ENCODE results near the gene CCL23. TPM values are rescaled to one million over a fixed set of nuclear protein-coding genes. Genes with fewer than 3 reads are reported as not detected.

The CCL23 gene
- total RNA-seq, 3 donors from 2014 or later (not counting 1 experiment from before 2014, with no cell fraction given), result 0.68 to 0.80 TPM; not detected in 1

- Histone ChIP-seq H3K9me3 (ENCODE audit: control insufficient read depth, insufficient read depth, low read length) (no peaks in the 10 kb centered on the region), H3K36me3 (ENCODE audit: control insufficient read depth, insufficient read depth, low read length) (no peaks in the 10 kb centered on the region), H3K27me3 (ENCODE audit: control insufficient read depth, insufficient read depth, low read length) (no peaks in the 10 kb centered on the region), H3K27ac (ENCODE audit: low read length) (no peak overlapping the region), H3K4me3 (ENCODE audit: low read length) (no peak overlapping the region), H3K4me1 (ENCODE audit: control insufficient read depth, insufficient read depth, low read length) (peaks cover 15% of the 10 kb centered on the region)
- DNase-seq (no peak), ATAC-seq (no peak)
- Mint-ChIP-seq H3K9me3 (no peaks in the 10 kb centered on the region), H3K27me3 (ENCODE audit: low read depth in 2 of 2) (no peaks in the 10 kb centered on the region), H3K36me3 (no peaks in the 10 kb centered on the region), H3K4me3 (no peak overlapping the region), H3K4me1 (peaks cover 32 to 55% of the 10 kb centered on the region in 2 donors), H3K27ac (peak overlapping the region; percentile 15 to 51)
- WGBS (ENCODE audit: insufficient coverage), result 89% methylated on average over 2 of the region's 3 CpGs
- TF ChIP-seq CTCF (IDR thresholded peaks at IDR 0.05), result no peak
- intact Hi-C loops (cut with micrococcal nuclease), result no loop called here
These were observed 39.4 kb downstream of the CCL23 start for GRCh38 chr17:35978346-35978745.

GRCh38 chr17:35977509-35977908 is 40.3 kb downstream of the CCL23 start:
- WGBS (ENCODE audit: insufficient coverage), result 89% methylated on average over 7 of the region's 7 CpGs
- H3K4me1 ChIP-seq (ENCODE audit: control insufficient read depth, insufficient read depth, low read length), result peaks cover 13% of the 10 kb centered on the region
- H3K4me3 ChIP-seq (ENCODE audit: low read length), result no peak overlapping the region
- no peaks in the 10 kb centered on the region for H3K9me3 ChIP-seq (ENCODE audit: control insufficient read depth, insufficient read depth, low read length)
- H3K36me3 Mint-ChIP-seq, result no peaks in the 10 kb centered on the region
- no peaks in the 10 kb centered on the region for H3K27me3 Mint-ChIP-seq (ENCODE audit: low read depth in 2 of 2)
- no peaks in the 10 kb centered on the region for H3K36me3 ChIP-seq (ENCODE audit: control insufficient read depth, insufficient read depth, low read length)
- DNase-seq (no peak), ATAC-seq (no peak)
- H3K9me3 Mint-ChIP-seq, result no peaks in the 10 kb centered on the region
- H3K4me1 Mint-ChIP-seq, result peaks cover 24 to 48% of the 10 kb centered on the region in 2 donors
- no peak overlapping the region for H3K4me3 Mint-ChIP-seq
- no peak for TF ChIP-seq CTCF (IDR thresholded peaks at IDR 0.05)
- H3K27me3 ChIP-seq (ENCODE audit: control insufficient read depth, insufficient read depth, low read length), result no peaks in the 10 kb centered on the region
- intact Hi-C loops (cut with micrococcal nuclease), result no loop called here
- H3K27ac Mint-ChIP-seq, result peak overlapping the region in 1 of 2 donors; percentile 15
- H3K27ac ChIP-seq (ENCODE audit: low read length), result no peak overlapping the region

- no peak for TF ChIP-seq CTCF (IDR thresholded peaks at IDR 0.05)
- ATAC-seq (no peak), DNase-seq (no peak)
- Histone ChIP-seq H3K4me1 (ENCODE audit: control insufficient read depth, insufficient read depth, low read length) (peaks cover 13% of the 10 kb centered on the region), H3K27ac (ENCODE audit: low read length) (no peak overlapping the region), H3K9me3 (ENCODE audit: control insufficient read depth, insufficient read depth, low read length) (no peaks in the 10 kb centered on the region), H3K27me3 (ENCODE audit: control insufficient read depth, insufficient read depth, low read length) (no peaks in the 10 kb centered on the region), H3K36me3 (ENCODE audit: control insufficient read depth, insufficient read depth, low read length) (no peaks in the 10 kb centered on the region), H3K4me3 (ENCODE audit: low read length) (no peak overlapping the region)
- intact Hi-C loops (cut with micrococcal nuclease), result loop anchor here (2.0 kb wide), 1 partner anchor 93 kb away; no protein-coding TSS in a partner anchor
- no peaks in the 10 kb centered on the region for H3K9me3 Mint-ChIP-seq
- H3K27me3 Mint-ChIP-seq (ENCODE audit: low read depth in 2 of 2), result no peaks in the 10 kb centered on the region
- 81% methylated on average over 10 of the region's 10 CpGs for whole genome bisulfite sequencing (ENCODE audit: insufficient coverage)
- peak overlapping the region in 1 of 2 donors; percentile 18 for H3K27ac Mint-ChIP-seq
- H3K36me3 Mint-ChIP-seq, result no peaks in the 10 kb centered on the region
- H3K4me1 Mint-ChIP-seq, result peaks cover 29 to 46% of the 10 kb centered on the region in 2 donors
- H3K4me3 Mint-ChIP-seq, result no peak overlapping the region
These were observed 44.2 kb downstream of the CCL23 start for GRCh38 chr17:35973333-35974260.

All from natural killer cell (primary cell).